K562 (cell line): Measurements from ENCODE around the gene MTHFS. TPM values are rescaled to one million over a fixed set of nuclear protein-coding genes. Genes with fewer than 3 reads are reported as not detected.

Source experiments
- CBFA2T2 ChIP-seq: fragments of 450-650 bp; conservative IDR thresholded peaks from 2 replicates; pipeline ENCODE4 v1.6.1; 2017; ENCODE audit warnings: mild to moderate bottlenecking
- CBX8 ChIP-seq: fragments of 200-600 bp; sonication (generic); IDR thresholded peaks from 2 replicates; pipeline ENCODE4 v1.6.1; 2012; ENCODE audit warnings: borderline replicate concordance, mixed run types, low read depth, mild to moderate bottlenecking, moderate library complexity, mixed read lengths, low read length, control low read depth, inconsistent platforms; ENCODE audit not compliant: poor library complexity, severe bottlenecking; ENCODE audit errors: extremely low read depth
- CEBPG ChIP-seq, 3 experiments: fragments of 200-800 bp in 1 of 3; sonication (Bioruptor generic) in 1 of 3; sonication (generic) in 1 of 3; formaldehyde crosslinking in 1 of 3; IDR thresholded peaks in 2 of 3; conservative IDR thresholded peaks in 1 of 3; 2 replicates each; pipeline versions ENCODE4 v1.6.1 to v1.8.0; 2016 to 2022; ENCODE audit warnings: missing compliant biosample characterization in 2 of 3, missing genetic modification characterization in 2 of 3, mild to moderate bottlenecking in 1 of 3, missing genetic modification reagents in 1 of 3
- TCFL5 ChIP-seq: fragments of 250-450 bp; sonication (Bioruptor Pico); conservative IDR thresholded peaks from 2 replicates; pipeline ENCODE4 v1.6.1; 2021; ENCODE audit warnings: mild to moderate bottlenecking, moderate library complexity, matching md5 sums
- ZBTB11 ChIP-seq, 3 experiments: fragments of 200-800 bp in 1 of 3; fragments of 250-450 bp in 1 of 3; fragments of 450-650 bp in 1 of 3; sonication (Bioruptor Pico) in 1 of 3; sonication (Bioruptor generic) in 1 of 3; formaldehyde crosslinking in 1 of 3; IDR thresholded peaks; 2 replicates each; pipeline versions ENCODE4 v1.6.1 to v1.8.0; 2016 to 2022; ENCODE audit warnings: mild to moderate bottlenecking in 2 of 3, missing genetic modification characterization in 2 of 3, missing compliant biosample characterization in 1 of 3, moderate library complexity in 1 of 3
- ZFP1 ChIP-seq: fragments of 450-650 bp; formaldehyde crosslinking; IDR thresholded peaks from 2 replicates; pipeline ENCODE4 v1.4.0; 2020; ENCODE audit warnings: mild to moderate bottlenecking, mixed read lengths
- ZNF184 ChIP-seq: sonication (generic); formaldehyde crosslinking; IDR thresholded peaks from 2 replicates; pipeline ENCODE4 v1.5.0; 2020; ENCODE audit warnings: missing genetic modification reagents
- ZNF586 ChIP-seq: fragments of 450-650 bp; formaldehyde crosslinking; conservative IDR thresholded peaks from 2 replicates; pipeline ENCODE4 v1.4.0; 2020; ENCODE audit warnings: mild to moderate bottlenecking, moderate library complexity
- polyA plus RNA-seq, 8 experiments: library from polyadenylated mRNA; depleted of rRNA in 4 of 8; stranded (reverse) in 5 of 8; unstranded in 3 of 8; fragments of >200 nt; fragmentation: Nextera tagmentation in 2 of 8; fragmentation: Illumina TruSeq in 1 of 8; extraction: Ambion mirVana in 2 of 8; extraction: Trizol in 1 of 8; gene quantifications; 2 replicates each; pipeline versions ENCODE4 v1.2.1 to v1.2.3, GENCODE V29; 2011 to 2014; ENCODE audit warnings: inconsistent platforms in 1 of 8, missing spikeins in 1 of 8
- total RNA-seq, 7 experiments: library from RNA; depleted of rRNA in 6 of 7; stranded (reverse); fragments of >200 nt in 6 of 7; fragmentation: Illumina TruSeq in 2 of 7; extraction: Trizol in 2 of 7; gene quantifications; 2 replicates each; pipeline versions ENCODE4 v1.2.1 to v1.2.3, GENCODE V29; 2011 to 2021; ENCODE audit warnings: low replicate concordance in 1 of 7
- TF ChIP-seq, protein P1 (sequence below): sonication (generic); formaldehyde crosslinking; IDR thresholded peaks from 2 replicates; pipeline ENCODE4 v1.8.0; 2022; ENCODE audit warnings: mild to moderate bottlenecking, missing genetic modification reagents

MTHFS gene
- total and polyA plus RNA-seq, 9 of the 15 experiments (the other 6 are each of a cell fraction or from before 2014, with no cell fraction given), result 17.8 to 79.3 (median 41.7) TPM

DNA sequence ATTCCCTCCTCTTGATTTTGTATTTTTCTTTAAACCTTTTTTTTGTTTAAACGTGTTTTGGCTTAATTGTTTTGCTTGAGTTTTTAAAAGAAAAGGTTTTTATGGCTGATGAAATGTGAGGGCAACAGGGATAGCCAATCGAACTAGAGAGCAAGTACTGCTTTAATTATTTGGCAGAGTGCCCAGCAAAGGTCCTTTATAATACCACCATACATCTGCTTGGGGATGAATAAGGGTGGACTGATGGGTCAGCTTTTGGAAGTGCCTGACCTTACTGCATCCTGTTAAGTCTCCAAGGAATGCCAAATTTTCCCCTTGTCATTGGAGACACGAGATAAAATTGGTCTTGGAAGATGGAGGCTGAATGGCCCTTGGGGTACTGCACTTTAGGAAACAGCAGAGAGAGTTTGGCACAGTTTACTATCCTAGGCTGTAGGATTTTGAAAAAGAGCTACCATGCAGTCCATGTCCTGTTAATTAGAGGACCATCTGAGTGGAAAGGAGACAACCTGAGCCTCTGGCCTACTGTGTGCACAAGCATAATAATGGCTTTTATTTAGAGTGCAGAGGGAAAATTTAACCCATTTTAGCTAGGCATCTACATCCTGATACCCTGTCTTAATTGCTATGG lies 19.8 kb upstream of the MTHFS start (continued):
- no peak for TF ChIP-seq CBX8
- TF ChIP-seq CEBPG (CRISPR knock-in tag; IDR thresholded peaks at IDR 0.05), result no peak
- 0 out of 4 replicates have a peak, but pooled peaks of 1 of the 2 experiments have one; percentile 20 for TF ChIP-seq CEBPG (tag; conservative IDR thresholded peaks at IDR 0.05 in 1 of 2, IDR thresholded peaks at IDR 0.05 in 1 of 2)
- no peak for TF ChIP-seq ZFP1
- TF ChIP-seq CBFA2T2, result no peak
- TF ChIP-seq ZNF586 (CRISPR knock-in tag), result no peak
- TF ChIP-seq, protein P1, sequence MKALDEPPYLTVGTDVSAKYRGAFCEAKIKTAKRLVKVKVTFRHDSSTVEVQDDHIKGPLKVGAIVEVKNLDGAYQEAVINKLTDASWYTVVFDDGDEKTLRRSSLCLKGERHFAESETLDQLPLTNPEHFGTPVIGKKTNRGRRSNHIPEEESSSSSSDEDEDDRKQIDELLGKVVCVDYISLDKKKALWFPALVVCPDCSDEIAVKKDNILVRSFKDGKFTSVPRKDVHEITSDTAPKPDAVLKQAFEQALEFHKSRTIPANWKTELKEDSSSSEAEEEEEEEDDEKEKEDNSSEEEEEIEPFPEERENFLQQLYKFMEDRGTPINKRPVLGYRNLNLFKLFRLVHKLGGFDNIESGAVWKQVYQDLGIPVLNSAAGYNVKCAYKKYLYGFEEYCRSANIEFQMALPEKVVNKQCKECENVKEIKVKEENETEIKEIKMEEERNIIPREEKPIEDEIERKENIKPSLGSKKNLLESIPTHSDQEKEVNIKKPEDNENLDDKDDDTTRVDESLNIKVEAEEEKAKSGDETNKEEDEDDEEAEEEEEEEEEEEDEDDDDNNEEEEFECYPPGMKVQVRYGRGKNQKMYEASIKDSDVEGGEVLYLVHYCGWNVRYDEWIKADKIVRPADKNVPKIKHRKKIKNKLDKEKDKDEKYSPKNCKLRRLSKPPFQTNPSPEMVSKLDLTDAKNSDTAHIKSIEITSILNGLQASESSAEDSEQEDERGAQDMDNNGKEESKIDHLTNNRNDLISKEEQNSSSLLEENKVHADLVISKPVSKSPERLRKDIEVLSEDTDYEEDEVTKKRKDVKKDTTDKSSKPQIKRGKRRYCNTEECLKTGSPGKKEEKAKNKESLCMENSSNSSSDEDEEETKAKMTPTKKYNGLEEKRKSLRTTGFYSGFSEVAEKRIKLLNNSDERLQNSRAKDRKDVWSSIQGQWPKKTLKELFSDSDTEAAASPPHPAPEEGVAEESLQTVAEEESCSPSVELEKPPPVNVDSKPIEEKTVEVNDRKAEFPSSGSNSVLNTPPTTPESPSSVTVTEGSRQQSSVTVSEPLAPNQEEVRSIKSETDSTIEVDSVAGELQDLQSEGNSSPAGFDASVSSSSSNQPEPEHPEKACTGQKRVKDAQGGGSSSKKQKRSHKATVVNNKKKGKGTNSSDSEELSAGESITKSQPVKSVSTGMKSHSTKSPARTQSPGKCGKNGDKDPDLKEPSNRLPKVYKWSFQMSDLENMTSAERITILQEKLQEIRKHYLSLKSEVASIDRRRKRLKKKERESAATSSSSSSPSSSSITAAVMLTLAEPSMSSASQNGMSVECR (CRISPR knock-in tag), result no peak
- no peak for TF ChIP-seq ZBTB11 (CRISPR knock-in tag; IDR thresholded peaks at IDR 0.05)
- no peak for TF ChIP-seq ZNF184 (CRISPR knock-in tag)
- no peak for TF ChIP-seq TCFL5 (CRISPR knock-in tag)
